Measurements from ENCODE around the gene PMS2. TPM values are rescaled to one million over a fixed set of nuclear protein-coding genes. Genes with fewer than 3 reads are reported as not detected.
"Not testable (repeated sequence)": the region's sequence is repeated elsewhere in the genome, so short reads cannot be mapped to it uniquely, and the experiment has no call there.

The PMS2 gene
- total RNA-seq, 1 donor from 2014 or later = 12.6 TPM

DNA sequence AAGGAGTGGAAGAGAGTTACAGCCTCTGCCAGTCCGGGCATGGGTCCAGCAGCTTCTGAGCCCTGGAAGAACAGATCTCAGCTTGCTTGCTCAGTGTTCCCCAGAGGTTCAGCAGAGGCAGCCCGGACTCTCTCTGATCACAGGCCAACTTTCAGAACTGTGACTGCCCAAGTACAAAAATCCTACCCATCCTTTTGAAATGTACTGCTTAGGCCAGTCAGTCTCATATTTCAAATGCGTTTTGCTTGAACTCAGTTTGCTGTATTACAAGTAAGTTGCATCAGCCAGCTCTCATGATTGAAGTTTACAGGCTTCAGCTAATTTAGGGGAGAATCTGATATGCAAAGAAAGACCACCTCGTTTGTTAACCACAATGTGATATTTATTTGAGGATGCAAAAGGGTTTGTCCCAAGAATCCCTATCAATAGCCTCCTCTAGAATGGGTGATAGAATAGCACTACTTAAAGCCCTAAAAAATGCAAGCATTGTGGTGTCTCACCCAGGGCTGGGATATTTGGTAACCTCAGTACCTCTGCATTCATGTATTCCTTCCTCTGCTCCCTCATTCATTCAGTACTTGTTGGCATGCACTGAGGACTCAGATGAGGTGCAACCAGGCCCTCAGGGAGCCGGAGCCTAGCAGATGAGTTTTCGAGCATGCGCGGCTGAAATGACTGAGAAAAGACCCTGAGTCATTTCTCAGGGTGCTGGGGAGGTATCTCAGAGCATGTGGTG lies 7.2 kb upstream of the PMS2 start:
- no peak for DNase-seq (ENCODE audit: low read depth in 2 of 2)

- DNase-seq (ENCODE audit: low read depth in 2 of 2) = no peak
These were observed 3.7 kb upstream of the PMS2 start for GRCh38 chr7:6012355-6013104.

DNA sequence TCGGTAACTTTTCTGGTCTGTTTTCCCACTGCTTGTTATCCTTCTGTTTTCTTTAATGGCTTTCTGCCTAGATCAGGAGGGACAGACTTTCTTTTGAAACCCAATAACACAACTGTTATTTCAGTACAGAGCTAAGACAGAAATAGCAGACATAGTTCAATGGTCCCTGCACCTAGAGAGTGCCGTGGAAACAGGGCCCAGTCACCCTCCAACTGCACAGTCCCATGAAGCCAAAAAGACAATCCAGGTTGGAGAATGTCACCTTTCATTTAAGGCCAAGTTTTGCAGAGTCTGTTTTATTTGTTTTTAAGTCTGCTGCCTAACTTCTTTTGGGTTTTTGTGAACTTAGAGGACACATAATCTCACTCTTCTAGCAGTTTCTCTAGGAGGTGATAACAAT lies 2.7 kb upstream of the PMS2 start:
- no peak for DNase-seq (ENCODE audit: low read depth in 2 of 2)

- DNase-seq (ENCODE audit: low read depth in 2 of 2) = not testable (repeated sequence)
These were observed 1.5 kb upstream of the PMS2 start for GRCh38 chr7:6010370-6010769.

- DNase-seq (ENCODE audit: low read depth in 2 of 2) = not testable (repeated sequence)
These were observed 836 bp downstream of the PMS2 start for GRCh38 chr7:6007835-6008590.

DNA sequence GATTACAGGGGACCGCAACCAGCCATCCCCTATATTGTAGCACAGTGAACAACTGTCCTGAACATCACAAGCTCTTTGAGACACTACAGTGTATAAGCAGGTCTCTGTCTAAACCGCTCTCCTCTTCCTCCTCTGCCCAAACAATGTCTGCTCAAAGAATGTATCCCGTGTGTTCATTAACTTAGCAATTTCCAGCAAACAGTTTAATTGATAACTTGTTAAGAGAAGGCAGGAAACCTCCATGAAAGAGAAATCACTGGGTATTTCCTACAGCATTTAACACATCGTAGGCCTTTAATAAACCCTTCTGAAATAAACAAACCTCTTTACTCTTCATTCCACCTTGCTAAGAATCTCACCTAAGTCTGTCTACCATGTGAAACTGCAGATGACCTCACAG lies 1.5 kb downstream of the PMS2 start:
- no peak for DNase-seq (ENCODE audit: low read depth in 2 of 2)

- DNase-seq (ENCODE audit: low read depth in 2 of 2) = peak; percentile 54 to 76
These were observed 11.5 kb downstream of the PMS2 start for GRCh38 chr7:5997210-5997808.

DNA sequence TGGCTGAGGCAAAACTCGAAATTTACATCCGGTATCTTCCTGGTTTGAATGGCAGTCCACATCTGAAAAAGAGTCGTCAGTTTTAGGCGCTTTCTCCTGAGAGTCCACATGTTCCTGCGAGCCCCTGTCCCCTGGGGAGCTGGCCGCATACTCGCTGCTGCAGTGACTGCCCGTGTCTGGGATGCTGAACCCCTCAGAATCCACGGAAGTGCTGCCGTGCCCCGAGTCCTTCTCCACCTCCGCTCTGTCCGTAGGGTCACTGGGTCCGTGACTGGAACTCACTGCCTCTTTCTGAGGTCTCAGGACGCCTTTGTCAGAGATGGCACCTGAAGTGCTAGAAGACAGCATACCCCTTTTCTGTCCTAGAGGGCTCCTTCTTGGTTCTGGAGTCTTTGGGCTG lies 21.8 kb downstream of the PMS2 start:
- not testable (repeated sequence) for DNase-seq (ENCODE audit: low read depth in 2 of 2)

DNA sequence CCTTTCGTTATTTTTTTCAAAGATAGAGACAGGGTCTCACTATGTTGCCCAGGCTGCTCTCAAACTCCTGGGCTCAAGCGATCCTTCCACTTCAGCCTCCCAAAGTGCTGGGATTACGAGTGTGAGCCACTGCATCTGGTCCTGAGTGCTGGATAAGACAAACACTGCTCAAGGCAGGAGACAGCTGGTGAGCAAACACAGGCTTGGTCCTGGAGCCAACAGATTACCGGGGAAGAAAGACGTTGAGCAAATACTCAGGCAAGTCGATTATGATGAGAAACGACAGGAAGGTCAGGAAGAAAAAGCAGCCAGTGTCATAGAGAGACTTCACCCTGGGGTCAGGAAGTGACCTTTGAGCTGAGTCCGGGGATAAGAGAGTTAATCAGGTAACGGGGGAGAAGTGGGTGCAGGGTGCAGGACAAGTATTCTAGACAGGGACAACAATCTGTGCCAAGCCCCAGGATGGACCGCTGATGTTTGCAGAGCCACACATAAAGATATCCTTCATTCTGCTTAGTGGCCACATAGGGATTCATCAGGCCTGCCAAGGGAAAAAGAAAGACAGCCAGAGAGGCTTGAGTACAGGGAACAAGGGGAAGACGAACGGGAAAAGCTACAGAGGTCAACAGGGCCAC lies 29.1 kb downstream of the PMS2 start:
- not testable (repeated sequence) for DNase-seq (ENCODE audit: low read depth in 2 of 2)

- DNase-seq (ENCODE audit: low read depth in 2 of 2) = not testable (repeated sequence)
These were observed 35.3 kb downstream of the PMS2 start for GRCh38 chr7:5973580-5973979.

GRCh38 chr7:5970347-5970911 lies 38.4 kb downstream of the PMS2 start, which contains the start of gene RSPH10B:
RSPH10B (minus strand) TSS chr7:5970689; CDS start chr7:5967116, 3,573 bp downstream.
- DNase-seq (ENCODE audit: low read depth in 2 of 2) = not testable (repeated sequence)

- DNase-seq (ENCODE audit: low read depth in 2 of 2) = not testable (repeated sequence)
These were observed 45.0 kb downstream of the PMS2 start for GRCh38 chr7:5963810-5964209.

DNA sequence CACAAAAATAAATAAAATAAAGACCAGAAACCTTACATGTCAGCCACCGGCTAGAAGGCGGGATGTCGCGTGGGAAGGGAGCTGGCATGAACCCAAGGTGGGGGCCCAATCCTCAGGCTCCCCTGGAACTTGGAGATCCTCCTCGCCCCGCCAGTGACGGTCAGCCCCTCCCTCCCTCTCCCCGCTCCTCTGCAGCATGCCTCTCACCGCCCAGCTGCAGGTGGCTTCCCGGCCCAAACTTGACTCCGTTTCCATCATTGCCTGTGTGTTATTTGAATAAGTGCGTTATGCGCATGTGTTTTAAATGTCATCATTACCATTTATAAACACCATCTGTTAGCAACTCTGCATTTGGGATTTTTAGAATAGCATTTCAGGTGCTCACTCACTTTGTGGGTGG lies 45.6 kb downstream of the PMS2 start:
- not testable (repeated sequence) for DNase-seq (ENCODE audit: low read depth in 2 of 2)

GRCh38 chr7:5934945-5935450 lies 73.9 kb downstream of the PMS2 start:
- DNase-seq (ENCODE audit: low read depth in 2 of 2) = not testable (repeated sequence)

DNA sequence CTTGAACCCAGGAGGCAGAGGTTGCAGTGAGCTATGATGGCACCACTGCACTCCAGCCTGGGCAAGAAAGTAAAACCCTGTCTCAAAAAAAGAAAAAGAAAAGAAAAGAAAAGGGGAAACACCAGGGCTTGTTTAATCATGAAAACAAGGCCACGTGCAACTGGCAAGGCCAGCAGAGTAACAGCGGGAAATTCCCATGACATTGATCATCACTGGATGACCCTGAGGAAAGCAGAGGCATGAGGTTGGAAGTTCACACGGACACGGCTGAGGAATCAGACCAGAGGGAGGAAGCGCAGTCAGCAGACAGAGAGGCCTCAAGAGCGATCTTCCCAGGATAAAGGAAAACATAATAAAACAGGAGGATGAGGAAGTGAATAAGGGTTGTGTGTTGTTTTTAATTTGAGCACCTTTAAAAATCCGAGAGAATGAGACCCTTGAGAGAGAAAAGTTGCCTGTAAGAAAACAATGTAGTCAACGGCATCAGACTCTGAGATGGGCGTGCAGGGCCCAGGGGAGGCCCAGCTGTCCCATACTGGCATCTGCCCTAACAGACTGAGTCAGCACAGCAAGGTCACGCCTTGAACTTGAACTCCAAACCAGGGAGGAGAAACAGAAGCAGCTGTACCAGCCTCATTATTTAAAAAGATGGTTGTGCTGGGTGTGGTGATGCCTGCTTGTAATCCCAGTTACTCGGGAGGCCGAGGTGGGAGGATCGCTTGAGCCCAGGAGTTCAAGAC lies 76.8 kb downstream of the PMS2 start:
- DNase-seq (ENCODE audit: low read depth in 2 of 2) = peak; percentile 63 to 66

- not testable (repeated sequence) for DNase-seq (ENCODE audit: low read depth in 2 of 2)
These were observed 77.6 kb downstream of the PMS2 start for GRCh38 chr7:5931250-5931649.

DNA sequence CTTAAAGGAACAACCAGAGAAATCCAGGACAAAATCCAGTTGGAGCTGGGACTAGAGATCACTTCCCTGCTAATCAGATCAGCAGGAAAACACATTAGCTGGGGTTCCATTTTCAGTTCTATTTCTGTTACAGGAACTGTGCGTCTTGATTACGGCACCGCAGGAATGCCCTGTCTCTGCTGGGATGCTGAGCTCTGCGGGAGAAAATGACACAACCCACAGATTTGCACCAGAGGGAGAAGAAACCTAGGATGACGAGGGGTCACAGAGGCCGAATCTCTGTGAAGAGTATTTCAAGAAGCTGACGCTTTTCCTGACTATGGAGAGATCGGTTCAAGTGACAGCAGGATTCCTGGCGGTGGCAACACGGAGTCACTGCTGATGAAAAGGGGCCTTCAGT lies 78.6 kb downstream of the PMS2 start:
- not testable (repeated sequence) for DNase-seq (ENCODE audit: low read depth in 2 of 2)

DNA sequence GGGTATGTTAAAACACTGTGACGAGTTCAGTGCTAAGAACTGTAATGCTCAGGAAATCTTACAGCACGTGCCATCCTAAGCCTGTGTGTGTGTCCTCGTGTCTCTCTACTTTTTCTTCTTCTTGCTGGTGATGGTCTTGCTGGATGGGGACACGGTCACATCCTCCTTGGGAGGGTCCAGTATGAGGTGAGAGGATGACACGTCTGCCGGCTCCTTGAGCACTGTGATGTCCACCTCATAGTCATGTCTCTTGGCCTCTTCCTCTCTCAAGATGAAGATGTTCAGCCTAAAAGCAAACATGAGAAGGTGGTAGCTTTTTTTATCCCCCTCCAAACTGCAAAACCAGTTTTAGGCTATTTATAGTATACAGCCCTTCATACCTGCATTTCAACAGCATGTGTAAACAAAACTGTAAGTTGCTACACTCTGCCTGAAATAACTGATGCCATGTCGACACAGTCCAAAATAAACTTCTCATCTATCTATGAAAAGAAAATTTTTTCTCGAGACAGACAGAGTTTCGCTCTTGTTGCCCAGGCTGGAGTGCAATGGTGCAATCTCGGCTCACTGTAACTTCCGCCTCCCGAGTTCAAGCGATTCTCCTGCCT lies 82.5 kb downstream of the PMS2 start:
- not testable (repeated sequence) for DNase-seq (ENCODE audit: low read depth in 2 of 2)

GRCh38 chr7:5924630-5925029 lies 84.2 kb downstream of the PMS2 start:
- DNase-seq (ENCODE audit: low read depth in 2 of 2) = not testable (repeated sequence)

Data from dermis microvascular lymphatic vessel endothelial cell (primary cell).